Neutrophil (primary cell): ENCODE results near the gene PTGDS.

Experiments
- H3K27ac ChIP-seq: fragments of 200-600 bp; sonication (generic); 2 replicates; pipeline ENCODE4 v1.5.1; 2016; ENCODE audit warnings: mild to moderate bottlenecking, moderate library complexity
- H3K27me3 ChIP-seq: fragments of 200-600 bp; sonication (generic); 2 replicates; pipeline ENCODE4 v1.6.0; 2016; ENCODE audit warnings: mild to moderate bottlenecking
- H3K36me3 ChIP-seq: fragments of 200-600 bp; sonication (generic); 2 replicates; pipeline ENCODE4 v1.5.1; 2017
- H3K4me1 ChIP-seq, 2 experiments: fragments of 200-600 bp in 1 of 2; sonication (generic) in 1 of 2; 1 replicate in 1 of 2; 2 replicates in 1 of 2; pipeline versions ENCODE4 v1.5.1 to v1.6.1; 2013 to 2016; ENCODE audit warnings: low read depth in 1 of 2, low read length in 1 of 2, mild to moderate bottlenecking in 1 of 2, moderate library complexity in 1 of 2; ENCODE audit not compliant: control insufficient read depth in 1 of 2, insufficient read depth in 1 of 2
- H3K4me3 ChIP-seq, 2 experiments: fragments of 200-600 bp in 1 of 2; sonication (generic) in 1 of 2; 1 replicate in 1 of 2; 2 replicates in 1 of 2; pipeline ENCODE4 v1.5.1; 2013 to 2016; ENCODE audit warnings: low read depth in 1 of 2, low read length in 1 of 2, mild to moderate bottlenecking in 1 of 2, moderate library complexity in 1 of 2
- H3K9me3 ChIP-seq: fragments of 200-600 bp; sonication (generic); 2 replicates; pipeline ENCODE4 v1.5.1; 2016
- CTCF ChIP-seq: fragments of 200-600 bp; sonication (generic); IDR thresholded peaks from 2 replicates; pipeline ENCODE4 v1.5.1; 2016; ENCODE audit warnings: antibody characterized with exemption

Gene PTGDS

GRCh38 chr9:137017791-137018497, 40.6 kb downstream of the PTGDS start:
- Histone ChIP-seq H3K4me1 (no peaks in the 10 kb centered on the region), H3K9me3 (no peaks in the 10 kb centered on the region), H3K27ac (no peak overlapping the region), H3K27me3 (no peaks in the 10 kb centered on the region), H3K4me3 (no peak overlapping the region), H3K36me3 (peaks cover 92% of the 10 kb centered on the region)
- TF ChIP-seq CTCF = no peak

- Histone ChIP-seq H3K9me3 (no peaks in the 10 kb centered on the region), H3K4me1 (no peaks in the 10 kb centered on the region), H3K27me3 (no peaks in the 10 kb centered on the region), H3K27ac (no peak overlapping the region), H3K36me3 (peaks cover 85% of the 10 kb centered on the region), H3K4me3 (no peak overlapping the region)
- TF ChIP-seq CTCF = no peak
Observed at GRCh38 chr9:137018761-137019559, 41.7 kb downstream of the PTGDS start.

- Histone ChIP-seq H3K27ac (no peak overlapping the region), H3K4me3 (no peak overlapping the region), H3K27me3 (no peaks in the 10 kb centered on the region), H3K36me3 (peaks cover 76% of the 10 kb centered on the region), H3K9me3 (no peaks in the 10 kb centered on the region), H3K4me1 (no peaks in the 10 kb centered on the region)
- no peak for TF ChIP-seq CTCF
Observed at GRCh38 chr9:137019891-137020683, 42.8 kb downstream of the PTGDS start.

GRCh38 chr9:137020771-137021567, 43.7 kb downstream of the PTGDS start:
- Histone ChIP-seq H3K36me3 (peaks cover 67% of the 10 kb centered on the region), H3K4me1 (no peaks in the 10 kb centered on the region), H3K9me3 (no peaks in the 10 kb centered on the region), H3K27ac (no peak overlapping the region), H3K27me3 (no peaks in the 10 kb centered on the region), H3K4me3 (no peak overlapping the region)
- no peak for TF ChIP-seq CTCF

GRCh38 chr9:137021568-137021978, 44.3 kb downstream of the PTGDS start:
- TF ChIP-seq CTCF = no peak
- Histone ChIP-seq H3K4me3 (no peak overlapping the region), H3K4me1 (no peaks in the 10 kb centered on the region), H3K27ac (no peak overlapping the region), H3K27me3 (no peaks in the 10 kb centered on the region), H3K36me3 (peaks cover 61% of the 10 kb centered on the region), H3K9me3 (no peaks in the 10 kb centered on the region)
